ENCODE results near the gene DTX3L. TPM values are rescaled to one million over a fixed set of nuclear protein-coding genes. Genes with fewer than 3 reads are reported as not detected.
A peak's percentile ranks its signal among the peaks of the same experiment; 100 is the strongest.

DTX3L gene
- total and polyA plus RNA-seq, 2 of the 13 experiments (the other 11 are each of a cell fraction or from before 2014, with no cell fraction given), result 2.5 to 10.9 TPM

DNA sequence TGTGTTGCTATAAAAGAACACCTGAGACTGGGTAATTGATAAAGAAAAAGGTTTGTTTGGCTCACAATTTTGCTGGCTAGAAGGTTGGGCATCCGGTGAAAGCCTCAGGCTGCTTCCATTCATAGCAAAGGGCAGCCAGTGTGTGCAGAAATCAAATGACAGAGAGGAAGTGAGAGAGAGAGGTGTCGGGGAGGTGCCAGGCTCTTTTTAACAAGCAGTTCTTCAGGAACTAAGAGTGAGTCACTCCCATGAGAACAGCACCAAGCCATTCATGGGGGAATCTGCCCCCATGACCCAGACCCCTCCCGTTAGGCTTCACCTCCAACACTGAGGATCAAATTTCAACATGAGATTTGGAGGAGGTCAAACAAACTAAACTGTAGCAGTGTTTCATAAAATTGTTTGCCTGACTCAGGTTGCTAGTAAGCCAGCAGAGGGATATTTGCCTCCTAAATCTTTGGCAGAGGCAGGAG, 8.8 kb downstream of the DTX3L start (continued):
- no peak for TF ChIP-seq ZNF407 (CRISPR knock-in tag; IDR thresholded peaks at IDR 0.05; ENCODE audit: not compliant biosample characterization)
- peak; percentile 68; the same call in 1 of the 2 replicates for TF ChIP-seq NR2C2 (CRISPR knock-in tag; IDR thresholded peaks at IDR 0.05; ENCODE audit: borderline replicate concordance)
- no peak for TF ChIP-seq ZNF430 (CRISPR knock-in tag; IDR thresholded peaks at IDR 0.05)
- no peak for TF ChIP-seq ZSCAN31 (CRISPR knock-in tag; IDR thresholded peaks at IDR 0.05; ENCODE audit: low read depth)
- no peak for TF ChIP-seq ZNF44 (CRISPR knock-in tag; IDR thresholded peaks at IDR 0.05)
- TF ChIP-seq CHCHD3 (CRISPR knock-in tag; IDR thresholded peaks at IDR 0.05), result no peak
- TF ChIP-seq, protein P1, sequence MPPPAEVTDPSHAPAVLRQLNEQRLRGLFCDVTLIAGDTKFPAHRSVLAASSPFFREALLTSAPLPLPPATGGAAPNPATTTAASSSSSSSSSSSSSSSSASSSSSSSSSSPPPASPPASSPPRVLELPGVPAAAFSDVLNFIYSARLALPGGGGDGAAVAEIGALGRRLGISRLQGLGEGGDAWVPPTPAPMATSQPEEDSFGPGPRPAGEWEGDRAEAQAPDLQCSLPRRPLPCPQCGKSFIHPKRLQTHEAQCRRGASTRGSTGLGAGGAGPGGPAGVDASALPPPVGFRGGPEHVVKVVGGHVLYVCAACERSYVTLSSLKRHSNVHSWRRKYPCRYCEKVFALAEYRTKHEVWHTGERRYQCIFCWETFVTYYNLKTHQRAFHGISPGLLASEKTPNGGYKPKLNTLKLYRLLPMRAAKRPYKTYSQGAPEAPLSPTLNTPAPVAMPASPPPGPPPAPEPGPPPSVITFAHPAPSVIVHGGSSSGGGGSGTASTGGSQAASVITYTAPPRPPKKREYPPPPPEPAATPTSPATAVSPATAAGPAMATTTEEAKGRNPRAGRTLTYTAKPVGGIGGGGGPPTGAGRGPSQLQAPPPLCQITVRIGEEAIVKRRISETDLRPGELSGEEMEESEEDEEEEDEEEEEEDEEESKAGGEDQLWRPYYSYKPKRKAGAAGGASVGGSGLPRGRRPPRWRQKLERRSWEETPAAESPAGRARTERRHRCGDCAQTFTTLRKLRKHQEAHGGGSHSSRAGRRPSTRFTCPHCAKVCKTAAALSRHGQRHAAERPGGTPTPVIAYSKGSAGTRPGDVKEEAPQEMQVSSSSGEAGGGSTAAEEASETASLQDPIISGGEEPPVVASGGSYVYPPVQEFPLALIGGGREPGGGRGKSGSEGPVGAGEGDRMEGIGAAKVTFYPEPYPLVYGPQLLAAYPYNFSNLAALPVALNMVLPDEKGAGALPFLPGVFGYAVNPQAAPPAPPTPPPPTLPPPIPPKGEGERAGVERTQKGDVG (CRISPR knock-in tag; IDR thresholded peaks at IDR 0.05; ENCODE audit: borderline replicate concordance), result no peak
- no peak for TF ChIP-seq JUNB (CRISPR knock-in tag; IDR thresholded peaks at IDR 0.05; ENCODE audit: borderline replicate concordance)
- TF ChIP-seq ZNF17 (CRISPR knock-in tag; IDR thresholded peaks at IDR 0.05), result no peak
- no peak for TF ChIP-seq ZNF484 (CRISPR knock-in tag; IDR thresholded peaks at IDR 0.05; ENCODE audit: borderline replicate concordance, low read depth)
- no peak for TF ChIP-seq HNRNPL (IDR thresholded peaks at IDR 0.05; ENCODE audit: low read depth, low read length)
- TF ChIP-seq ZNF780A (CRISPR knock-in tag; IDR thresholded peaks at IDR 0.05), result no peak
- TF ChIP-seq ZSCAN9 (CRISPR knock-in tag; IDR thresholded peaks at IDR 0.05; ENCODE audit: borderline replicate concordance), result no peak; the same call in 1 of the 2 replicates
- no peak for TF ChIP-seq CBX2 (IDR thresholded peaks at IDR 0.05; ENCODE audit: low read depth, low read length)
- TF ChIP-seq CBX2 (CRISPR knock-in tag; IDR thresholded peaks at IDR 0.05; ENCODE audit: low read depth), result no peak
- no peak for TF ChIP-seq FUBP1 (CRISPR knock-in tag; IDR thresholded peaks at IDR 0.05; ENCODE audit: borderline replicate concordance)

Measured in HepG2 (cell line).